VCaP (cell line): ENCODE measurements around the gene PIP4K2A.

ENCODE experiments used
- H3K27ac ChIP-seq: fragments of 450-650 bp; 2 replicates; pipeline ENCODE4 v1.5.1; 2017
- TF ChIP-seq, protein P1 (sequence below): fragments of 450-650 bp; conservative IDR thresholded peaks from 2 replicates; pipeline ENCODE4 v1.5.1; 2017; ENCODE audit warnings: mild to moderate bottlenecking, moderate library complexity

Gene PIP4K2A

DNA sequence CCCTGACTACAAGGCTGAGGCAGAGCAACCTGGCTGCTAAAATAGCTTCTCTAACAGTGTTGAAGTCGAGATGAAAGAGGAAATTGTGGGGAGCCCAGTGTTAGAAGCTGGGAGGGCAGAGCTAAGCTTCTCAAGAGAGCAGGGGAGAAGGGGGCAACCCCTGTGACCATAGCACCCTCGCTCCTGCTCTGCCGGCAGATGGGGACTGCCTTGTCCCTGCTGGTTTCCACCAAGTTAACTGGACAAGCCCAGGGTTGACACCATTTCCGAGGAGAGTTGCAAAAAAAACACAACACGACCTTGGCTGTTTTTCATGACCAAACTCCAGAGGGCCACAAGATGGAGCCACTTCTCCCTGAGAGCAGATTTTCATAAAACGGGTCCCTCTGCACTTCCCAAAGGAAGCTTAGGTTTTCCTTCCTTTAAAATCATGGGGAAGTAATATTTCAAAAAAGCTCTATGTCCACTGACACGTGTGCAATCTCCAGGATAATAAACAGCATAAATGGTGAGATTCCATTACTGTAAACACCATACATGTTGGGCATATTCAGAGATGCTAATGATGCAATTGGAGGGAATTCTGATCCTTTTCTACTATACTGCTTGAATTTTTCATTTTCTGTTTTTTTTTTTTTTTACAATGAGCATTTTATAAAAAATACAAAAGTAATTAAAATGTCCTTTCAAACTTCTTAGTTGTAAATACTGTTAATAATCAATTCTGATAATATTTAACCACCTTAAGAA lies 140.4 kb downstream of the PIP4K2A start:
- TF ChIP-seq, protein P1, sequence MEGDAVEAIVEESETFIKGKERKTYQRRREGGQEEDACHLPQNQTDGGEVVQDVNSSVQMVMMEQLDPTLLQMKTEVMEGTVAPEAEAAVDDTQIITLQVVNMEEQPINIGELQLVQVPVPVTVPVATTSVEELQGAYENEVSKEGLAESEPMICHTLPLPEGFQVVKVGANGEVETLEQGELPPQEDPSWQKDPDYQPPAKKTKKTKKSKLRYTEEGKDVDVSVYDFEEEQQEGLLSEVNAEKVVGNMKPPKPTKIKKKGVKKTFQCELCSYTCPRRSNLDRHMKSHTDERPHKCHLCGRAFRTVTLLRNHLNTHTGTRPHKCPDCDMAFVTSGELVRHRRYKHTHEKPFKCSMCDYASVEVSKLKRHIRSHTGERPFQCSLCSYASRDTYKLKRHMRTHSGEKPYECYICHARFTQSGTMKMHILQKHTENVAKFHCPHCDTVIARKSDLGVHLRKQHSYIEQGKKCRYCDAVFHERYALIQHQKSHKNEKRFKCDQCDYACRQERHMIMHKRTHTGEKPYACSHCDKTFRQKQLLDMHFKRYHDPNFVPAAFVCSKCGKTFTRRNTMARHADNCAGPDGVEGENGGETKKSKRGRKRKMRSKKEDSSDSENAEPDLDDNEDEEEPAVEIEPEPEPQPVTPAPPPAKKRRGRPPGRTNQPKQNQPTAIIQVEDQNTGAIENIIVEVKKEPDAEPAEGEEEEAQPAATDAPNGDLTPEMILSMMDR, result peak; percentile 66

DNA sequence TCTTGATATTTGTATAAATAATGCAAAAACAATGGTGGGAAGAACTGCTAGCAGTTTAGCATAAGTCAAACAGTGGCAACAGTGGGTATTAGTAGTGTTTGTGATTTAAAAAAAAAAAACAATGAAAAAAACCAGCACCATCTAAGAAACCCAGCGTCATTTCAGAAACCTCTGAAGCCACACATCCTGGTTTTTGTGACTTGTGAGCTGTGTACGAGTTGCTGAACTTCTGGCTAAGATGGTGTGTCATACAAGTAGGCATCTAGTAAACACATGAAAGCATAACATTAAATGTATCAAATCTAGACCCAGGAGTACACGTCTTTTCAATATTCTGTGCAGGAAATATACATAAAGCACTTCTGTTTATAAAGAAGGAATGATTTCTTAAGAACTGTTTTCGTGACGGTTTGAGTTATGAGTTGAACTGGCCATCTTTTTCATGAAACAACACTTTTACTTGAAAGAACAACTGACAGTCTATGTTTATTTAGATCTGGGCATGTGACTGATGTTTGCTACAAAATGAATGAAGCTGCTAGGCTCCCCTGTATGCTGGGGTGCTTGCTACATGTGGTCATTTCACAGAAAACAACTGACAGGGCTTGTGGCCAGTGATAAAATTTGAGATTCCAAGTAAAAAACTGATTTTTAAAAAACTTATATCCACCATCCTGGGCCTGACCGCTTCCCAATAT lies 143.5 kb downstream of the PIP4K2A start:
- TF ChIP-seq, protein P1, result no peak
- H3K27ac ChIP-seq, result no peak overlapping the region

More for the DNA sequence above, 140.4 kb downstream of the PIP4K2A start:
- H3K27ac ChIP-seq, result no peak overlapping the region

DNA sequence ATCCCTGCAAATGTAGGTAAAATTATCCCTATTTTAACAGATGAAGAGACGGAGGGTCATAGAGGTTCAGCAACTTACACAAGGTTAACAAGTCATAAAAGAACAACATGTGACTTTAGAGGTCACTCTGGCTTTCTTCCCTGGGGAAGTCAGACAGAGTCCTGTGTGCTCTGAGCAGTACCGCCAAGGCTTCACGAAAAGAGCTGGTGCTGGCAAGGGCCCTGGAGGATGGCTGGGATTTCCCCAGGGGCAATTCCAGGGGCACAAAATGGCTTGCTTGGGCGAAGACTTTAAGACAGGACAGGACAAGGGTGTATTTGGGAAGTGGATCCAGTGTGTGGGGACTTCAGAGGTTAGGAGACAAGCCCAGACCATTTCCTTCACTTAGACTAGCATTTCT lies 144.1 kb downstream of the PIP4K2A start:
- TF ChIP-seq, protein P1, result no peak

DNA sequence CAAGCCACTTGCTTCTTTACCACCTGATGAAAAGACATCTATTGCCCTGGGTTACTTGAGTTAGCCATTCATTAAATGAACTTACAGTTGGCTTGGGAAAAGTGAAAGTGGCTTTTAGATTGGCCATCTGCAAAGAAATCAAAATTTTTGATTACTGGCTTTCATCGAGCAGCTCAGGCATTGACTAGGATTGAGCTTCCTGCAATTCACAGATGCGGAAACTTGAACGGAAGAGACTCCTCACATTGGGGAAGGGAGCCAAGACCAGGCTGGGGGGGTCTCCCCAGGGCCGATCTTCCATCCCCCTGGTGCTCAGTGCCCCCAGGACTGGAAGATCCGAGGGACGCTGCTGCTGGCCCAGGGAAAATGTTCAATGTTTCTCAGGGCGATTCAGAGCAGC lies 145.4 kb downstream of the PIP4K2A start:
- TF ChIP-seq, protein P1, result no peak
- H3K27ac ChIP-seq, result no peak overlapping the region

More for the DNA sequence above, 144.1 kb downstream of the PIP4K2A start:
- H3K27ac ChIP-seq, result no peak overlapping the region

DNA sequence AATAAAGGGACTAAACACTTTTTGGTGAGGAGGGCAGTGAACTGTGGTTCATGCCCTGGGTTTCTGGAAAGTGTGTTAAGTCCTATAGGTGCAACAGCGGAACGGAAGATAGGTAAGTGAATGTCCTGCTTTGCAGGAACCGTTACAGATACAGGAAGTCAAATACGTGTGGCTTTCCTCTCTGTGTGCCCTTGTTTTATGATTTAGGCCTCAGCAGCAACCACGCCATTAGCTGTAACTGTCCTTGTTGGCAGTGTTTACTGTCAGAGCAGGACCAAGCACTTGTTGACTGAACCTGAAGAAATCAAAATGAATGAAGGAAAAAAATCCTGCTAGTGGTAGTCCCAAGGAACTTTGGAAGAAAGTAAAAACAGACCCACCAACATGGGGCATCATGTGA lies 150.3 kb downstream of the PIP4K2A start:
- no peak overlapping the region for H3K27ac ChIP-seq
- TF ChIP-seq, protein P1, result no peak

DNA sequence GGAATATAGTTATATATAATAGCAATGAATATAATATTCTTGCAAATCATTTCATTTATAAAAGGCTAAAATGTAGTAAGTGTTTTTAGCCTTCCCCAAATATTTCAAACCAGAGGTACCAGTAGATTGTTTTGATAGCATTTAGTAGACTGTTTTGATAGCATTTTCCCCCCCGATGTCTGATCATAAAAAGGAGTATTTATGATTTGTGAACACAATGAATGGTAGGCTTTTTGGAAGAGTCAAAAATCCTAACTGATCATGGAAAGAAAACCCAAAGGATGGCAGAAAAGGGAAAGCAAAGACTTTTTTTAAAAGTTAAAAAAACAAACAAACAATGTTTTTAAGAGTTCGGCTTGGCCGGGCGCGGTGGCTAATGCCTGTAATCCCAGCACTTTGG lies 152.5 kb downstream of the PIP4K2A start:
- TF ChIP-seq, protein P1, result no peak
- H3K27ac ChIP-seq, result no peak overlapping the region

DNA sequence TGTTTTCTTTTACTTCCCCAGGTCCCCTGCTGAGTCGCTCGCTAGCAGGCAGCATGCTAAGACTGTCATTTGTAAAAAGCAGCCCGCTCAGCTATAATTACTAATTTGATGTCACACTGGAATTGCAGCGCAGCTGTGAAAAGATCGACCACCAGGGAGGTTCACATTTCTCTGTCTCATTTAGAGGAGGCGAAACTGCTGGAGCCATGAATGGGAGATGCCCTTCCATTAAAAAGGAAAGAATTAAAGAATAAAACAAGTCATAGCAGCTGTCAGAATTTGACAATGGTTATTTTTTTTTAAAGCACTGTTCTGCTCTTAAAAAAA lies 153.5 kb downstream of the PIP4K2A start:
- TF ChIP-seq, protein P1, result no peak
- no peak overlapping the region for H3K27ac ChIP-seq
